ENCODE data around the gene WDR37. TPM values are rescaled to one million over a fixed set of nuclear protein-coding genes. Genes with fewer than 3 reads are reported as not detected.
"Not testable (repeated sequence)": the region's sequence is repeated elsewhere in the genome, so short reads cannot be mapped to it uniquely, and the experiment has no call there.

Gene WDR37
- total RNA-seq, 1 donor from 2014 or later = 28.0 TPM

- ATAC-seq (ENCODE audit: poor library complexity) (peak; percentile 5), DNase-seq (no peak)
- intact Hi-C loops (cut with DNase I) = no loop called here
Measured at GRCh38 chr10:1116051-1116450, 59.9 kb downstream of the WDR37 start.

GRCh38 chr10:1116696-1117280, 60.6 kb downstream of the WDR37 start:
- ATAC-seq (ENCODE audit: poor library complexity) (no peak), DNase-seq (no peak)
- intact Hi-C loops (cut with DNase I) = no loop called here

GRCh38 chr10:1117651-1118050, 61.5 kb downstream of the WDR37 start:
- ATAC-seq (ENCODE audit: poor library complexity) (no peak), DNase-seq (no peak)
- intact Hi-C loops (cut with DNase I) = no loop called here

GRCh38 chr10:1118318-1118717, 62.1 kb downstream of the WDR37 start:
- intact Hi-C loops (cut with DNase I); ATAC-seq (ENCODE audit: poor library complexity); DNase-seq: not testable (repeated sequence)

- DNase-seq = no peak
- peak; percentile 21 for ATAC-seq (ENCODE audit: poor library complexity)
- intact Hi-C loops (cut with DNase I) = no loop called here
Measured at GRCh38 chr10:1119027-1119426, 62.8 kb downstream of the WDR37 start.

GRCh38 chr10:1119501-1119900, 63.3 kb downstream of the WDR37 start:
- intact Hi-C loops (cut with DNase I) = no loop called here
- DNase-seq (no peak), ATAC-seq (ENCODE audit: poor library complexity) (peak; percentile 7)

- DNase-seq = no peak
- ATAC-seq (ENCODE audit: poor library complexity) = no peak
Measured at GRCh38 chr10:1120306-1120705, 64.1 kb downstream of the WDR37 start.

GRCh38 chr10:1120801-1121211, 64.6 kb downstream of the WDR37 start:
- no peak for DNase-seq
- intact Hi-C loops (cut with DNase I) = no loop called here
- no peak for ATAC-seq (ENCODE audit: poor library complexity)

More at GRCh38 chr10:1120306-1120705, 64.1 kb downstream of the WDR37 start:
- intact Hi-C loops (cut with DNase I) = no loop called here

- no peak for DNase-seq
- intact Hi-C loops (cut with DNase I) = no loop called here
- ATAC-seq (ENCODE audit: poor library complexity) = no peak
Measured at GRCh38 chr10:1121271-1121970, 65.2 kb downstream of the WDR37 start.

GRCh38 chr10:1122349-1122748, 66.2 kb downstream of the WDR37 start:
- ATAC-seq (ENCODE audit: poor library complexity) (no peak), DNase-seq (no peak)
- intact Hi-C loops (cut with DNase I) = no loop called here

GRCh38 chr10:1123198-1123597, 67.0 kb downstream of the WDR37 start:
- ATAC-seq (ENCODE audit: poor library complexity) = no peak
- intact Hi-C loops (cut with DNase I) = no loop called here
- no peak for DNase-seq

- intact Hi-C loops (cut with DNase I) = no loop called here
- DNase-seq = no peak
- ATAC-seq (ENCODE audit: poor library complexity) = no peak
Measured at GRCh38 chr10:1123972-1124371, 67.8 kb downstream of the WDR37 start.

GRCh38 chr10:1124796-1125195, 68.6 kb downstream of the WDR37 start:
- DNase-seq = no peak
- ATAC-seq (ENCODE audit: poor library complexity) = no peak
- intact Hi-C loops (cut with DNase I) = no loop called here

GRCh38 chr10:1126461-1126860, 70.3 kb downstream of the WDR37 start:
- no peak for DNase-seq
- no peak for ATAC-seq (ENCODE audit: poor library complexity)
- intact Hi-C loops (cut with DNase I) = no loop called here

- no peak for DNase-seq
- peak; percentile 19 for ATAC-seq (ENCODE audit: poor library complexity)
Measured at GRCh38 chr10:1127629-1128028, 71.4 kb downstream of the WDR37 start.

GRCh38 chr10:1128115-1128514, 71.9 kb downstream of the WDR37 start:
- DNase-seq (no peak), ATAC-seq (ENCODE audit: poor library complexity) (no peak)
- intact Hi-C loops (cut with DNase I) = no loop called here

More at GRCh38 chr10:1127629-1128028, 71.4 kb downstream of the WDR37 start:
- intact Hi-C loops (cut with DNase I) = no loop called here

- DNase-seq (no peak), ATAC-seq (ENCODE audit: poor library complexity) (no peak)
- intact Hi-C loops (cut with DNase I) = no loop called here
Measured at GRCh38 chr10:1128649-1129048, 72.5 kb downstream of the WDR37 start.

- no peak for ATAC-seq (ENCODE audit: poor library complexity)
- no peak for DNase-seq
- intact Hi-C loops (cut with DNase I) = no loop called here
Measured at GRCh38 chr10:1130226-1130625, 74.0 kb downstream of the WDR37 start.

- DNase-seq (no peak), ATAC-seq (ENCODE audit: poor library complexity) (no peak)
- intact Hi-C loops (cut with DNase I) = no loop called here
Measured at GRCh38 chr10:1130995-1131790, 75.0 kb downstream of the WDR37 start.

GRCh38 chr10:1132584-1132983, 76.4 kb downstream of the WDR37 start:
- ATAC-seq (ENCODE audit: poor library complexity) (no peak), DNase-seq (no peak)
- intact Hi-C loops (cut with DNase I) = no loop called here
